MCF 10A (cell line): ENCODE data around the gene GRAMD1B. TPM values are rescaled to one million over a fixed set of nuclear protein-coding genes. Genes with fewer than 3 reads are reported as not detected.

Source experiments
- BruUV-seq: library from RNA; stranded (reverse); fragments of 400-500 nt; replicated peaks from 2 replicates; lab custom pipeline; 2021; lab: Mats Ljungman, UMichigan
- CTCF ChIA-PET: fragments of 300-600 bp; sonication (Branson Sonifier 250); formaldehyde crosslinking; extraction: SDS; loops from one replicate; lab custom pipeline; 2021; ENCODE audit warnings: antibody characterized with exemption, inconsistent platforms; lab: Yijun Ruan, JAX
- POLR2A ChIA-PET: fragments of 300-600, 350-650 bp; sonication (Branson Sonifier 250); formaldehyde crosslinking; extraction: SDS; loops from one replicate; lab custom pipeline; 2020; ENCODE audit warnings: antibody characterized with exemption, inconsistent platforms; lab: Yijun Ruan, JAX
- DNase-seq: peaks from one replicate; pipeline ENCODE4 v3.0.0-alpha.2; 2018; ENCODE audit not compliant: unreplicated experiment
- H3K27ac Mint-ChIP-seq: one replicate; pipeline ENCODE4 v1.8.0; 2022; ENCODE audit warnings: mild to moderate bottlenecking, low read depth, mixed read lengths; ENCODE audit not compliant: unreplicated experiment
- H3K27me3 Mint-ChIP-seq: one replicate; pipeline ENCODE4 v1.8.0; 2022; ENCODE audit warnings: mixed read lengths; ENCODE audit not compliant: insufficient read depth, unreplicated experiment
- H3K36me3 Mint-ChIP-seq: one replicate; pipeline ENCODE4 v1.8.0; 2022; ENCODE audit warnings: mild to moderate bottlenecking, moderate library complexity, mixed read lengths; ENCODE audit not compliant: insufficient read depth, unreplicated experiment
- H3K4me1 Mint-ChIP-seq: one replicate; pipeline ENCODE4 v1.8.0; 2022; ENCODE audit warnings: mixed read lengths; ENCODE audit not compliant: insufficient read depth, unreplicated experiment
- H3K4me3 Mint-ChIP-seq: one replicate; pipeline ENCODE4 v1.8.0; 2022; ENCODE audit warnings: mild to moderate bottlenecking, moderate library complexity, mixed read lengths; ENCODE audit not compliant: unreplicated experiment
- H3K9me3 Mint-ChIP-seq: one replicate; pipeline ENCODE4 v1.8.0; 2022; ENCODE audit warnings: mixed read lengths; ENCODE audit not compliant: unreplicated experiment
- intact Hi-C: fragments of 100-400 bp; cut with micrococcal nuclease; formaldehyde crosslinking; loops from 2 replicates; pipeline ENCODE4 v1.14.1; 2022
- total RNA-seq: library from RNA; stranded (reverse); gene quantifications from 2 replicates; pipeline ENCODE4 v1.2.3, GENCODE V29; 2022
- TF ChIP-seq, protein P1 (sequence below): fragments of 200-600 bp; IDR thresholded peaks from one replicate; pipeline ENCODE4 v1.8.0; 2022; ENCODE audit warnings: antibody characterized with exemption, mild to moderate bottlenecking; ENCODE audit not compliant: unreplicated experiment

GRAMD1B gene
- total RNA-seq, 1 experiment from 2014 or later, result 0.26 TPM

GRCh38 chr11:123601743-123602142 is 171.7 kb downstream of the GRAMD1B start:
- Mint-ChIP-seq H3K9me3 (no peaks in the 10 kb centered on the region), H3K27ac (no peak overlapping the region)
- CTCF ChIA-PET, result interaction anchor here (0.7 to 1.2 kb wide), 2 partner anchors 22 to 330 kb away, joined by 3 to 5 read pairs; no protein-coding TSS in a partner anchor

GRCh38 chr11:123603666-123604065 is 173.6 kb downstream of the GRAMD1B start:
- intact Hi-C loops, result no loop called here

More at GRCh38 chr11:123601743-123602142, 171.7 kb downstream of the GRAMD1B start:
- POLR2A ChIA-PET, result no interaction called here
- Mint-ChIP-seq H3K4me3 (no peak overlapping the region), H3K27me3 (peaks cover 31% of the 10 kb centered on the region), H3K4me1 (no peaks in the 10 kb centered on the region), H3K36me3 (peaks cover 5% of the 10 kb centered on the region)
- TF ChIP-seq, protein P1, sequence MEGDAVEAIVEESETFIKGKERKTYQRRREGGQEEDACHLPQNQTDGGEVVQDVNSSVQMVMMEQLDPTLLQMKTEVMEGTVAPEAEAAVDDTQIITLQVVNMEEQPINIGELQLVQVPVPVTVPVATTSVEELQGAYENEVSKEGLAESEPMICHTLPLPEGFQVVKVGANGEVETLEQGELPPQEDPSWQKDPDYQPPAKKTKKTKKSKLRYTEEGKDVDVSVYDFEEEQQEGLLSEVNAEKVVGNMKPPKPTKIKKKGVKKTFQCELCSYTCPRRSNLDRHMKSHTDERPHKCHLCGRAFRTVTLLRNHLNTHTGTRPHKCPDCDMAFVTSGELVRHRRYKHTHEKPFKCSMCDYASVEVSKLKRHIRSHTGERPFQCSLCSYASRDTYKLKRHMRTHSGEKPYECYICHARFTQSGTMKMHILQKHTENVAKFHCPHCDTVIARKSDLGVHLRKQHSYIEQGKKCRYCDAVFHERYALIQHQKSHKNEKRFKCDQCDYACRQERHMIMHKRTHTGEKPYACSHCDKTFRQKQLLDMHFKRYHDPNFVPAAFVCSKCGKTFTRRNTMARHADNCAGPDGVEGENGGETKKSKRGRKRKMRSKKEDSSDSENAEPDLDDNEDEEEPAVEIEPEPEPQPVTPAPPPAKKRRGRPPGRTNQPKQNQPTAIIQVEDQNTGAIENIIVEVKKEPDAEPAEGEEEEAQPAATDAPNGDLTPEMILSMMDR, result no peak
- no TSS peak for BruUV-seq
- DNase-seq, result no peak
- intact Hi-C loops, result no loop called here

GRCh38 chr11:123607781-123608180 is 177.7 kb downstream of the GRAMD1B start:
- Mint-ChIP-seq H3K4me1 (no peaks in the 10 kb centered on the region), H3K36me3 (no peaks in the 10 kb centered on the region), H3K27me3 (peaks cover 53% of the 10 kb centered on the region), H3K27ac (no peak overlapping the region), H3K9me3 (no peaks in the 10 kb centered on the region), H3K4me3 (no peak overlapping the region)
- no TSS peak for BruUV-seq
- intact Hi-C loops, result no loop called here
- CTCF ChIA-PET, result interaction anchor here (0.6 to 2.3 kb wide), 5 partner anchors 12 to 103 kb away, joined by 3 to 8 read pairs (median 4); no protein-coding TSS in a partner anchor
- DNase-seq, result no peak
- TF ChIP-seq, protein P1, result no peak
- POLR2A ChIA-PET, result no interaction called here

More at GRCh38 chr11:123603666-123604065, 173.6 kb downstream of the GRAMD1B start:
- BruUV-seq, result no TSS peak
- CTCF ChIA-PET, result interaction anchor here (0.6 kb wide), 2 partner anchors 21 to 23 kb away, joined by 3 read pairs; no protein-coding TSS in a partner anchor
- no peak overlapping the region for H3K4me3 Mint-ChIP-seq
- H3K27ac Mint-ChIP-seq, result no peak overlapping the region
- H3K36me3 Mint-ChIP-seq, result peaks cover 5% of the 10 kb centered on the region
- TF ChIP-seq, protein P1, result no peak
- no peaks in the 10 kb centered on the region for H3K9me3 Mint-ChIP-seq
- no peaks in the 10 kb centered on the region for H3K4me1 Mint-ChIP-seq
- peaks cover 31% of the 10 kb centered on the region for H3K27me3 Mint-ChIP-seq
- DNase-seq, result no peak
- POLR2A ChIA-PET, result no interaction called here

DNA sequence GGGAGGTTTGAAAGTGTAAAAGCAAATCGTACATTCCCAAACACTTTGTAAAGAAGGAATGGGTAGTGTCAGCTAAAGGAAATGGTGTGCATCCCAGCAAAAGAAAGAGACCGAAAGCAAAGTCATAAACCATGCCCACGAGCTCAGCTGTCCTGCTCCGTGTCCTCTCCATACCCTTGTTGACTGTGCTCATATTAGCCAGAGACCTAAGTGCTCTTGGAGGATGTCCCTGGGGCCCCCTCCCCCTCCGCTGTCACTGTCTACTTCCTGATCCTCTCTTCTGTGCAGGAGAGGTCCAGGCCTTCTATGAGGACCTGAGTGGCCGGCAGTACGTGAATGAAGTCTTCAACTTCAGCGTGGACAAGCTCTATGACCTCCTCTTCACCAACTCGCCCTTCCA is 178.3 kb downstream of the GRAMD1B start:
- no TSS peak for BruUV-seq
- Mint-ChIP-seq H3K27me3 (peaks cover 50% of the 10 kb centered on the region), H3K27ac (no peak overlapping the region), H3K9me3 (no peaks in the 10 kb centered on the region), H3K36me3 (no peaks in the 10 kb centered on the region), H3K4me3 (no peak overlapping the region), H3K4me1 (no peaks in the 10 kb centered on the region)
- ChIA-PET CTCF (interaction anchor here (1.1 kb wide), 1 partner anchor 31 kb away, joined by 3 read pairs; no protein-coding TSS in a partner anchor), POLR2A (no interaction called here)
- DNase-seq, result no peak
- TF ChIP-seq, protein P1, result no peak
- intact Hi-C loops, result no loop called here
